Right lobe of liver (tissue), 4 donors: Measurements from ENCODE around the gene CREB5.

Experiments used
- CTCF ChIP-seq, 4 donors: fragments of 200-600 bp in 3 of 4; fragments of 450-650 bp in 1 of 4; IDR thresholded peaks; one replicate each; pipeline versions ENCODE4 v1.5.1 to v1.8.0; 2016 to 2022; ENCODE audit warnings: antibody characterized with exemption in 4 of 4, mild to moderate bottlenecking in 2 of 4
- POLR2A ChIP-seq: fragments of 450-650 bp; IDR thresholded peaks from one replicate; pipeline ENCODE4 v1.6.1; 2017; ENCODE audit warnings: antibody characterized with exemption, mild to moderate bottlenecking
- donor health status: DM: no; HTN: no; CAD: no.
- donor health status: DM: no; HTN: no; CAD: no.
- donor health status: DM: no; HTN: yes; CAD: no.

GRCh38 chr7:28595801-28596200 lies 183.5 kb downstream of the CREB5 start:
- TF ChIP-seq CTCF (IDR thresholded peaks at IDR 0.05) (no peak), POLR2A (no peak)
